GM18868 (cell line): ENCODE data around the gene CTTN.

Experiments used
- ATAC-seq: cut with Tn5 transposase; IDR thresholded peaks from one replicate; pipeline ENCODE4 v1.9.1; 2021; ENCODE audit warnings: mild to moderate bottlenecking, moderate library complexity; ENCODE audit not compliant: unreplicated experiment

The CTTN gene

DNA sequence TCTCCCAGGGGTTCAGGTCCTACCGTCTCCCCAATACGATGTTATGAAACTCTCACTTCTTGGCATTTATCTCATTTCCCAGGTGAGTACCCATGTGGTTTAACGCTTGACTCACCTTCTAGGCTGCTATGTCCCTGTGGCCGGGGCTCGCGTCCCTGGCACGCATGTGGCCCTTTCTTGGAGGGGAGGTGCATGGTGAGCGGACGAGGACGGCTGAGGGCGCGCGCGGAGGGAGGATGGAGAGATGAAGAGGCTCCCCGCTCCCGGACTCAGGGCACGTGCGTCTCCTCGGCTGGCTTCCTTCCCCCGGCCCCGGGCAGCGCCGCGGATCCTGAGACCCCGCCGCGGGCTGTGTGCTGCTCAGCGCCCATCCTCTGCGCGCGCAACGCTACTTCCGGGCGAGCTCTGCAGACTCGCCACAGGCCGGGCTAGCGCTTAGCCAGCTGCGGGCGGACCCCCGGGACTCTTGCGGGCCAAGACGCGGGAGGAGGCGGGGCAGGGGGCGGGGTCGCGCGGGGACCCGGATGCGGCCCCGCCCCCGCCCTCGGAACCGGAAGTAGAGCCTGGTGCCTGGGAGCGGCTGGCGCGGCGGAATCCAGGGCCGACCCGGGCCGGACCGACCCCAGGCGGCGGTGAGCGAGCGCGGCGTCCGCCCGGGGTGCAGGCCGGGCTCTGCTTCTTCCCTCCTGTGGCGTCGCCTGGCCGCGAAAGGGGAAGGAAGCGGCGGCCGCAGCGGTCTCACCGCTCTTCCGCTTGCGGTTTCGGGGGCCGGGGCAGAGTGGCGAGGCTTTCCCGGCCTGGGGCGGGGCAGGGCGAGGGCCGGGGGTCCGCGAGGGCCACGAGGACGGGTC is at the start of gene CTTN:
Gene CTTN (plus strand): TSS at position 547 of the 851 bp plus-strand sequence. CDS start 8,769 bp downstream, outside the sequence.
- no peak for ATAC-seq

DNA sequence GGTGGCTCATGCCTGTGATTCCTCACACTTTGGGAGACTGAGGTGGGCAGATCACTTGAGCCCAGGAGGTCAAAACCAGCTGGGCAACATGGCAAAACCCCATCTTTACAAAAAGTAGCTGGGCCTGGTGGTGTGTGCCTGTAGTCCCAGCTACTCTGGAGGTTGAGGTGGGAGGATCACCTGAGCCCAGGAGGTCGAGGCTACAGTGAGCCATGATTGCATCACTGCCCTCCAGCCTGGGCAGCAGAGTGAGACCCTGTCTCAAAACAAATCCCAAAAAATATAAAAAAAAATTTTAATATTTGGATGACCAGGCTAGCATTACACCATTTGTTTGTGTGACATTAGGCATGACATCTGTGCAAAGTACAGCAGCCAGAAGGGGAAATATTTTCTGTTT is 49.7 kb upstream of the CTTN start:
- no peak for ATAC-seq

DNA sequence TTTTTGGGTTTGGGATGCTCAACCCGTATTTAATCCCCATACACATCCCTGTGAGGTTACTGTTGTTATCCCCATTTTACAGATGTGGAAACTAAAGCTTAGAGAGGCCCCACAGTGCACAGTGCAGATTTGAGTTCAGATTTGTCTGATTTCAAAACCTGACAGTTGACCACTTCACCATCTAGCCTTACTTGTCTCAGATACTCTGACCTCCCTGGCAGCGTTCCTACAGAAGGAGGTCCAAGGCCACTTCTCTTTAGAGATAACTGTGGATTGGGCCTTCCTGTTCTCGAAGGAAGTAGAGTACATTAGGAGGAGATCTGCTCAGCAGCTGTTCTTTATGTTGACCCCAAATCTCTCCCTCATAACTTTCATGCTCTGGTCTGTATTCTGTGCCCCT is 46.7 kb upstream of the CTTN start:
- no peak for ATAC-seq

DNA sequence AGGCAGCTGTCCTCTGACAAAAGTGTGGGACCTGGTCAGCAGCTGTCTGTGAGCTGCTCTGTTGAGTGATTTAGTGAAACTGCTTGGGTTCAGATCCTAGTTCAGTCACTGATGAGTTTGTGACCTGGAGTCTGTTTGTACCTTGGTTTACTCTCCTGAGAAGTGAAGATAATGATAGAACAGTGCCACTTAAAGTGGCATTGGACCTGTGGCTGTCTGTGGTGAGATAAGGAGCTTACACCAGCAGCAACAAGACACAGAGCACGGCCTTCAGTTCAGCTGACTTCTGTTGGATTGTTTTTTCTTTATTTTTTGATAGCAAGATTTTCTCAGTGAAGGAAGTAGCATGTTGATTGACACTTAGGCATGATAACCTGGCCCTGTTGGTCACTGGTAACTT is 46.2 kb upstream of the CTTN start:
- no peak for ATAC-seq

DNA sequence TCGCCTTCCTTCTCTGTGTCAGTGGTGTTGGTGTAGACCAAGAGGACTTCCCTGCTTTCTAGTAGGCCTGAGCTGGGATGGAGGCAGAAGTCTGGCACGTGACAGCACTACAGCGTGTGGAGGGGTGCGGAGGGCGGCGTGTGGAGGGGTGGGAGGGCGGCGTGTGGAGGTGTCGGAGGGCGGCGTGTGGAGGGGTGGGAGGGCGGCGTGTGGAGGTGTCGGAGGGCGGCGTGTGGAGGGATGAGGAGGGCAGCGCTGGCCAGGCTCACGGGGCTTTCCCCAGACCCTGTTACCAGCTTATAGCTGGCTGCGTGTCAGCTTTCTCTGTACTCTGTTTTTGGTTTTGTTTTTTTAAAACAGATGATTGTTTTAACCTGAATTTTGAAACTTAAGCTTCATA is 45.7 kb upstream of the CTTN start:
- no peak for ATAC-seq

DNA sequence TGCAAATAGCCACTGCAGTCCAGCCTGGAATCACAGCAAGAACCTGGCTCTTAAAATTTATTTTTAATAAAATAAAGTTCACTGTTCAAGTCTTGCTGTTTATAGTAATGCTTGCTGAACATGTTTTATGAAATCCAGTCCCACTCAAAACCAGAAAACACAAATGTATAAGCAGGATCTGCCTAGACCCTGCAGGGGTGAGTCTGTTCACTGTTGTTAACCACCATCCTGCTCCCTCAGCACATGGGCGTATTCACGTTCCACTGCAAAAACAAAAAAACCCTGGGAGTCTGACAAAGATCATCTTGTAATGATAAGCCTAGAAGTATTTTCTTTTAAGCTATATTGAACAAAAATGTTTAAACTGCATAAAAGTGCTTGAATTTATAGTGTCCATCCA is 45.0 kb upstream of the CTTN start:
- ATAC-seq, result no peak

DNA sequence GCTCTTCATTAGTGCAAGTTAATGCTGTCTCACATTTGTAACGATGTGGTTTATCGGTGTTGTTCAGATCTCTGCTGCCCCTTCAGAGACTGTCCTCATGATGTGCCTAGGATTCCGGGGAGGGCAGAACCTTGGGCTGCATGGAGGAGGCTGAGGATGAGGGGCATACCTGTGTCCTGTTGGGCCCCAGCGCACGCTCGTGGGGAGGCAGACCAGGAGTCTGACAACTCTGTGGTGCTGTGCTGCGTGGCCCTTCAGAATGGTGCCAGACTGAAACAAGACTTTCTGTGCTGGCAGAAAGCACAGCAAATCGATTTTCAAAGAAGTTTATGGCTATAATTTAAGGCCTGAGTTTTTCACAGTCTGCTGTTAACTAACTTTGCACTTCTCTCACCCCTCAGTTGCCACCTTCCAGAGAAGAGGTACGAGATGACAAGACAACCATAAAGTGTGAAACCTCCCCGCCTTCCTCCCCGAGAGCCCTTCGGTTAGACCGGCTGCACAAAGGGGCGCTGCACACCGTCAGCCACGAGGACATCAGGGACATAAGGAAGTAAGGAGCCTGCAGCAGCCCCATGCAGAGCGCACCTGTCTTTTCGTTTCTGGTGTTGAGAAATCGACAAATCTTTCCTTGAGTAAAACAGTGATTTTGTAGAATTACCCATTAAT is 44.3 kb upstream of the CTTN start:
- no peak for ATAC-seq

DNA sequence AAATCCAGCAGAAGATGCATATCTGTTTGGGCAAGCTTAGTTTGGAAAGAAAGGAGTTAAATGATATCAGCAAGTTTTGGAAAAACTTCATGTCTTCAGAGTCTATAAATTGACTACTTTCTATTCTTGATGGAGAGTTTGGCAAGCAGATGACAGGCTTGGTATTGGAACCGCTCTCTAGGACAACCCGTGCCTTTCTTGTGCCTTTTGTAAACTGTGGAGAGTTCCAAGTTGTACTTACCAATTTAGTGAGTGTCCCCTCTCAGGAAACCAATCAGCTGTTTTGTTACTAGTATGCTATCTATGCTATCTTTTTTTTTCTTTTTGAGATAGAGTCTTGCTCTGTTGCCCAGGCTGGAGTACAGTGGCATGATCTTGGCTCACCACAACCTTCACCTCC is 43.7 kb upstream of the CTTN start:
- no peak for ATAC-seq

DNA sequence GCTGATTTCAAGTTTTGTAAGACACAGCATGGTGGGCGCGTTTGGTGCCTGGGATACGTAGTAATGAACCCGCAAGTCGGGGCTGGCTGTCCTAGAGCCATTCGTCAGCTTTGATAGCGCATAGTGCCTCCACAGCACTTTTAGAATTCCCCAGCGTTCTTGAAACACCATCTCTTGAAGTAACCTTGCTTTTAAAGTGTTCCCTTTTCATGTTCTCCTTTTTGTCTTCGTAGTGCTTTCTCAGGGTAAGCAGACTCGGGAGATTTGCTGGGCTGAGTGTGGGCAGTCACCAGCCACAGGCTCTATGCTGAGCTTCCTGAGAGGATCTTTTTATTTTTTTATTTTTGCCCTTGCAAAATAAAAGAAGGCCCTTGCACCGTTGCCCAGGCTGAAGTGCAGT is 39.6 kb upstream of the CTTN start:
- ATAC-seq, result no peak

DNA sequence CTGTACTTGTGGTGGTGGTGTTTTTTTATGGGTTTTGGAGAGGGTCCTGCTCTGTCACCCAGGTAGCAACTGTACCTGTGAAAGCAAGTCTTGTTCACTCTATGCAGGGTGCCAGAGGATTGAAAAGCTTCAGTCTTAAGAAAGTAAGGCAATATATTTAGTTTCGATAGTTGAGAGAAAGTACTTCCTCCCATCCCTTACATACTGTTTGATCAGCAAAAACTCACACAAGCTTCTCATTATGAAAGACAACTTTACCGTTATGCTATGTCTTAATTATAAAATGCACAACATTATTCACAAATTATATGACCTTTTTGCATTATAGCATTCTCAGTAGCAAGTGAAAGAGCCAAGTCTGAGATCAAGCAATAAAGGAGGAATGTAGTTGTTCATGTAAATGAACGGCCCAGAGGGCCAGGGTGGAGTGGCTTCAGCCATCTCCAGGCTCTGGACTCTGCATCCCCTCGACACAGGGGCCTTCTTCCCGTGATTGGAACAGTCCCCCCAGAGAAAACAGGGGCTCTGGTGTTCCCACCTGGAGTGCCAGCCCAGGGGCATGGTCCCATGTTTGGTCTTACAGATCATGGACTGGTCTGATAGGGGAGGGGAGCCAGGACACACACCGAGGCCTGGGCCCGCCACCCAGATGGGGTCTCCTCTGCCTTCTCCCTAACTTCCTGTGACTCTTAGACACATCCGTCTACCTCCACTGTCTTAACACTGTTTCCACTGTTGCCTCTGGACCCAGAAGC is 38.7 kb upstream of the CTTN start:
- no peak for ATAC-seq

DNA sequence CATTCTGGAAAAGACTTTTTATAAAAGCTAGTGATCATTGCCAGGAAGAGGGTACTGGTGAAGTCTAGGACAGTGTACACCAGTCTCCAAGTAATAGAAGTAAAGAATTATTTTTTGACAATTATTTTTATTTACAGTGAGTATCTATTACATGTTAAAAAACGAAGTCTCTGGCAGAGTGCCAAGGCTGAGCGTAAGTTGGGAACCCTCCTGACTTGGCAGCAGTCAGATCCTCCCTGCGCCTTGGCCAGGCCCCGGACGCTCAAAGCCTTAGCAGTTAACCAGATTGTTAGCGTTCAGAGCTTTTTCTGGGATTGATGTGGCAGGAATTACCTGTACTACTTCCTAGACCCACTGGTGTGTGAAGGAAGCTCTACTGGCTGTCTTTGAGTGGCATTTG is 38.1 kb upstream of the CTTN start:
- ATAC-seq, result no peak

DNA sequence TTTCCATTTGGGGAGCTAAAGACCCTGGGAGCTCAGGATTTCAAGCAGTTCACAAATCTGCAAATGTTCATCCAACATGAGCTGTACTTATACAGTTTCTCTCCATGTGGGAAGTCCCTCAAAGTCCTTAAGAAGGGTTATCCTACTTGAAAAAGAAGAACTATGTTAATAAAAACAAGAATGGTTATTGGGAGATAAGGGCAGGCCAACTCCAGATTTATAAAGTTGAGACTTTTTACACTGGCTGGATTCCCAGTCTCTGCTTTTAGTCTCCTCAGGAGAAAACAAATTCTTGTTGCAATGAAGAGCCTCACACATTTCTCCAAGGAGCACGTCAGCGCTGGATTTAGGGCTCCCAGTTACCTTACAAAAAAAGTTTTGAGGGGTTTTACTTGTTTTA is 34.2 kb upstream of the CTTN start:
- ATAC-seq, result no peak

DNA sequence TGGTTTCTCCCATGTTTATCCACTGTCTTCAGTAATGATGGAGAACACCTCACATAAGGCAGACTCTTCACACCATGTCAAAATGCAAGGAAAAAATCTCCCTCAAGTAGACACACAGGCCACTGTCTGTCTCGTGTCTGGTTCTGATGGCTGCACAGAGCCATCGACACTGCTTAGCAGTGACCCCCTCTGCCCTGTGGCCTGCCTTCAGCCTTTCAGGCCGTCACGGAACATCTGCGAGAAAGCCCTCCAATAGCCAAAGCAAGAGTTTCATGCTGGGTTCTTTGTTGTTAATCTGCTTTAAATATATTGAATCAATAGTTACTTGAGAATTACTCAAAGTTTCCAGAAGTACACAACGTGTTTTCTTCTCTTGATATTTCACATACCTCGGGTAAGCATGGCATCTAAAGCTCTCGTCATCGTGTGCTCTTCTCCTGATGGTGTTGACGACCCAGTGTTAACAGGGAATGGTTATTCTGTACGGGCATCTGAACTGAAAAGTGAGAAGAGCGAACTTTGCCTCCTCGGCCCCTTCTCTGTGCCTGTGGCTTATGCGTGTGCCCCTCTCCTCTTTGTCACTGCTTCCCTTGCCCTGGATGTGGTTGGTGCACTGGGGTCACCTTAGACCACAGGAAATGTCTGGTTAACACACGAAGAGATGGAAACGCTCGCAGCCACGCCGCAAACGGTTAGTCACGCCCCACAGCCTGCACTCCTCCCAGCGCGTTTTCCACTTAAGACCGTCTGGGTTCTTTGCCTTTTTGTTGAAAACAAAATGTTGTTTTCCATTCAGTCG is 33.4 kb upstream of the CTTN start:
- no peak for ATAC-seq

DNA sequence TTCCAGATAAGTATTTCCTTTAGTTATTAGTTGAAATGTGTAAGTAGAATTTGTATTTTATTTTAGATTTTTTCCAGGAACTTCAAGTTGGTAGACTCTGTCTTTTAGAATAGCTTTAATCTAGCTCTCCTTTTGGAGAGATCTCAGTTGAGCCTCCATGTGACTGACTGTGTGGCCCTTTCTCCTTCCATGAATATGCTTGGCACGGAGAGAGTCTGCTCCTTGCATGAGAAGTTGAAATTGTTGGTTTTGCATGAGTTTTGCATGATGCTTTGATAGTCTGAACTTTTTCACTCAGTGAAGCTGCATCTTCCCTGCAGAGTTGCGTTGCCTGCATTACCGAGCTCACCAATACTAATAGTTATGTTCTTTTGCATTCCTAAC is 32.8 kb upstream of the CTTN start:
- no peak for ATAC-seq

DNA sequence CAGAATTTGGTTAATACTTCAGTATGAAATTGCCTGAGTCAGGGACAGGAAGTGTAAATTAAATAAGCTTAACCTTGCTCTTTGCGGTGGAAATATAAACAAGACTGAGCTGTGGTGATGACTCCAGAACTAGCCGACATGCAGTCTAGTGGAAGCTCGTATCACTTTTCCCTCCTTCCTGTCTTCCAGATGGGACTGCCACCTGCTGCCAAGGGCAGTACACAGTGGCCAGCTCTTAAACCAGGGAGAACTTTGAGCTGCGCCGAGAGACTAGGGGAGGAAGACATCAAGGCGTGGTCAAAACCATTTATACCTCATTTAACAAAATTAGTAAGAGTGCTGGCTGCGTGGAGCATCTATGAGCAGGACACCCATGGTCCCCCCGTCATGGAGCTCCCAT is 31.3 kb upstream of the CTTN start:
- no peak for ATAC-seq

DNA sequence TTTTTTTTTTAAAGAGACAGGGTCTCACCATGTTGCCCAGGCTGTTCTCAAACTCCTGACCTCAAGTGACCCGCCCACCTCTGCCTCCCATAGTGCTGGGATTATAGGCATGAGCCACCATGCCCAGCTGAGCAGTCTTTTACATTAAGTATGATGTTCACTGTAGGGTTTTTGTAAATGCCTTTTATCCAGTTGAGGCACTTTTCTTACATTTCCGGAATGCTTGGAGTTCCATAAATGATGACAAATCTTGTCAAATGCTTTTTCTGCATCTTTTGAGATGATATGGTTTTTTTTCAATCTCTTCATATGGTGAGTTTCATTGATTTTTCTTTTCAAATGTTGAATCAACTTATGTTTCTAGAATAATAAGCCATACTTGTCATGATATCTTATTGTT is 29.4 kb upstream of the CTTN start:
- no peak for ATAC-seq

DNA sequence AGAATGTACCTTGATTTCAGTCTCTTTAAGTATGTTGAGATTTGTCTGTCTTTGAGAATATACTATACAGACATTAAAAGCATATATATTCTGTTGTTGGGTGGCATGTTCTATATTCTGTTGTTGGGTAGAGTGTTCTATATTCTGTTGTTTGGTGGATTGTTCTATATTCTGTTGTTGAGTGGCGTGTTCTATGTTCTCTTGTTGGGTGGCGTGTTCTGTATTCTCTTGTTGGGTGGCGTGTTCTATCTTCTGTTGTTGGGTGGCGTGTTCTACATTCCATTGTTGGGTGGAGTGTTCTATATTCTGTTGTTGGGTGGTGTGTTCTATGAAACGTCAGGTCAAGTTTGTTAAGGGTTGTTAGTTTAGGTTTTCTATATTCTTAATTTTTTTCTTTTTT is 27.1 kb upstream of the CTTN start:
- ATAC-seq, result no peak

DNA sequence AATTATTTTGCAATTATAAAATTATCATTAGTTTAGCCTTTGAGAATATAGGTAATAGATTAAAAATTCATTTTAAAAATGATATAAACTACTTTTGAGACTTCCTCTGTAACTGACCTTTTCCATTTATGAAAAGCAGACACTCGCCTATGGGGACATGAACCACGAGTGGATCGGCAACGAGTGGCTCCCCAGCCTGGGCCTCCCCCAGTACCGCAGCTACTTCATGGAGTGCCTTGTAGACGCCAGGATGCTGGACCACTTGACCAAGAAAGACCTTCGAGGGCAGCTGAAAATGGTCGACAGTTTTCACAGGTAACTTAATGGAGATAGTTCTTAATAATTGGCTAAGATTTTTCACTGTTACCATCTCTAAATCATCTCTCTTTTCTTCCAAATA is 26.3 kb upstream of the CTTN start:
- ATAC-seq, result no peak

DNA sequence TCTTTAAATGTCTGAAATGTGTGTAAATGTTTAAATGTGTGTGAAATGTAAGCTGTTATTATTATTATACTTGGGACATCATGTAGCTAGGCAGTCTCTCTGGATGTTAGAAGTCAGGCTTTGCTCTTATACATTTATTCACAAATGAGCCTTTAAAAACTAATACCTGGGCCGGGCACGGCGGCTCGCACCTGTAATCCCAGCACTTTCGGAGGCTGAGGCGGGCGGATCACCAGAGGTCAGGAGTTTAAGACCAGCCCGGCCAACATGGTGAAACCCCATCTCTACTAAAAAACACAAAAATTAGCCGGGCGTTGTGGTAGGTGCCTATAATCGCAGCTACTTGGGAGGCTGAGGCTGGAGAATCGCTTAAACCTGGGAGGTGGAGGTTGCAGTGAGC is 21.7 kb upstream of the CTTN start:
- no peak for ATAC-seq

DNA sequence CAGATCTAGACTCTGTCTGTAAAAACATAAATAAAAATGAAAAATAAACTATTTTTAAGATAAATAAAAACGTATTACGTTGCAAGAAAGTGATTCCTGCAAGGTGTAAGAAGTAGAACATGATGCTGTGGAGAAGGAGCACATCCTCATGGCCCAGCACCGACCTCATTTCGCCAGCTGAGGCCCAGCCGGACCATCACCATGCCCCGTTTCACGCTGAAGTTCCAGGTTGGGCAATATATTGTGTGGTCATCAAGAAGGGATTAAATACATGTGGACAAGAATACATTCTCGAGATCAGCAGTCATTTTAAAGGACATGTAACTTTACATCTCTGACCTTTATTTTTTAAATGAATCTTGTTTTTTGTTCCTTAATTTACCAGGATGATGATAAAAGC is 20.7 kb upstream of the CTTN start:
- no peak for ATAC-seq

DNA sequence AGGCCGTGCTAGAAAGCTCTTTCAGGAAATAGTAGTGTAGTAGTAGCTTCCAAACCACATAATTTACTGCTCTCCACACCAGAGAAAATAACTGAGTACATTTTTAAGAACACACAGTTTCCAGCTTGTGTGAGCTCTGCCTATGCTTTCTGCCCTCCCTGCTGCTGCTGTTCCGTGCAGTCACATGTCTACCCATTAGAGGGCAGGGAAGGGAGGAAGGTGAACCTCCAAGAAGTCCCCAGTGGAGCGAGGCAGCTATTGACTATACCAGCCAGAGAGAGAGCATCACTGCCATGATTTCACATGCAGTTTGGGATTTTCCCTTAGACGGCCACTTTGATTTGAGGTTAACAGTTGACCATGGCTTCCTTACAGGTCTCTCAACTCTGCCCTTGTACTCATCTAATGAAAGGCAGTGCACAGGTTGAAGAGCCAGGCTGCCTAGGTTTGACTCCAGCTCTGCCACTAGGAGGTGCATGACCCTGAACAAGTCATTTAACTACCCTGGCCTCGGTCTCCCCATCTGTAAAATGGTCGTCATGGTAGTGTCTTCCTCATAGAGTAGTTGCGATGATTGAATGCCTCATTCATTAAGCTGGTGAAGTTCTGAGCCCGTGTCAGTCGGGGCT is 19.7 kb upstream of the CTTN start:
- no peak for ATAC-seq
